Thyroid gland (tissue), 4 donors: ENCODE measurements around the gene DNM1L. TPM values are rescaled to one million over a fixed set of nuclear protein-coding genes. Genes with fewer than 3 reads are reported as not detected.

Source experiments
- DNase-seq, 2 donors: peaks; one replicate each; pipeline ENCODE4 v3.0.0-alpha.2; 2019
- H3K27ac ChIP-seq, 3 donors: fragments of 200-600 bp; sonication (generic); 1 replicate in 2 of 3; 2 replicates in 1 of 3; pipeline ENCODE4 v1.5.1; 2016 to 2019; ENCODE audit warnings: mild to moderate bottlenecking in 1 of 3, moderate library complexity in 1 of 3
- H3K27me3 ChIP-seq: fragments of 200-600 bp; sonication (generic); one replicate; pipeline ENCODE4 v1.5.1; 2019
- H3K36me3 ChIP-seq, 2 donors: fragments of 200-600 bp; sonication (generic); one replicate each; pipeline ENCODE4 v1.5.1; 2016 to 2019
- H3K4me1 ChIP-seq, 2 donors: fragments of 200-600 bp; sonication (generic); one replicate each; pipeline ENCODE4 v1.5.1; 2017 to 2019
- H3K4me3 ChIP-seq, 3 donors: fragments of 200-600 bp; sonication (generic); replicated peaks in 1 of 3; 1 replicate in 2 of 3; 2 replicates in 1 of 3; pipeline ENCODE4 v1.5.1; 2016; ENCODE audit warnings: mild to moderate bottlenecking in 1 of 3
- H3K9me3 ChIP-seq: fragments of 200-600 bp; sonication (generic); one replicate; pipeline ENCODE4 v1.5.1; 2017
- POLR2A ChIP-seq, 2 donors: fragments of 450-650 bp; IDR thresholded peaks; one replicate each; pipeline ENCODE4 v1.6.1; 2017; ENCODE audit warnings: antibody characterized with exemption in 2 of 2, mild to moderate bottlenecking in 2 of 2, moderate library complexity in 1 of 2
- WGBS, 2 donors: methylation state at CpG; one replicate each; pipeline ENCODE4 v1.1.5; 2017; 5-methylcytosine and 5-hydroxymethylcytosine counted together
- intact Hi-C: fragments of 100-400 bp; cut with DNase I; formaldehyde crosslinking; loops from one replicate; pipeline ENCODE4 v1.15.1; 2023
- total RNA-seq, 4 donors: library from RNA; depleted of rRNA; stranded (reverse); fragments of >200 nt; gene quantifications; one replicate each; pipeline ENCODE4 v1.2.3, GENCODE V29; 2016
- TF ChIP-seq, protein P1 (sequence below), 6 experiments: fragments of 200-600 bp in 3 of 6; fragments of 450-650 bp in 3 of 6; sonication (generic) in 3 of 6; IDR thresholded peaks; one replicate each; pipeline ENCODE4 v1.5.1; 2016 to 2019; ENCODE audit warnings: antibody characterized with exemption in 6 of 6, mild to moderate bottlenecking in 2 of 6, inconsistent platforms in 1 of 6, moderate library complexity in 1 of 6

Gene DNM1L
- total RNA-seq, 4 donors from 2014 or later = 49.7 to 93.7 (median 56.8) TPM

DNA sequence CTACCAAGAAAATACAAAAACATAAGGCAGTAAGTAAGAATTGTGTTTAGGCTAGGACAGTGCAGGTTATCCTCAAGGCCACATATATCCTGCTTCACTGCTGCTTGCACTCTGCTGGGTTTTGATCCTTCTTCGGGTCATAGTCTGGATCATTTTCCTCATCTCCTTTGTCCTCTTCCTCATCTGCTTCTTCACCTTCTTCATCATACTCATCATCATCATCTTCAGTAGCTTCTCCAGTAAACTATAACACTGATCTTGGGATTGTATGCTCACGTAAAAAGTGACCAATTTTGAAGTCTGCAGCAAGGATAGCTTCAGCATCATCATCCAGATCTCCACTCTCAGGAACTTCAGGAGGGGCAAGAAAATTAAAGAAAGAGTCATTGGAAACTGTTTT lies 47.2 kb downstream of the DNM1L start:
- H3K27me3 ChIP-seq = no peaks in the 10 kb centered on the region
- no peak overlapping the region for H3K4me3 ChIP-seq
- TF ChIP-seq, protein P1, sequence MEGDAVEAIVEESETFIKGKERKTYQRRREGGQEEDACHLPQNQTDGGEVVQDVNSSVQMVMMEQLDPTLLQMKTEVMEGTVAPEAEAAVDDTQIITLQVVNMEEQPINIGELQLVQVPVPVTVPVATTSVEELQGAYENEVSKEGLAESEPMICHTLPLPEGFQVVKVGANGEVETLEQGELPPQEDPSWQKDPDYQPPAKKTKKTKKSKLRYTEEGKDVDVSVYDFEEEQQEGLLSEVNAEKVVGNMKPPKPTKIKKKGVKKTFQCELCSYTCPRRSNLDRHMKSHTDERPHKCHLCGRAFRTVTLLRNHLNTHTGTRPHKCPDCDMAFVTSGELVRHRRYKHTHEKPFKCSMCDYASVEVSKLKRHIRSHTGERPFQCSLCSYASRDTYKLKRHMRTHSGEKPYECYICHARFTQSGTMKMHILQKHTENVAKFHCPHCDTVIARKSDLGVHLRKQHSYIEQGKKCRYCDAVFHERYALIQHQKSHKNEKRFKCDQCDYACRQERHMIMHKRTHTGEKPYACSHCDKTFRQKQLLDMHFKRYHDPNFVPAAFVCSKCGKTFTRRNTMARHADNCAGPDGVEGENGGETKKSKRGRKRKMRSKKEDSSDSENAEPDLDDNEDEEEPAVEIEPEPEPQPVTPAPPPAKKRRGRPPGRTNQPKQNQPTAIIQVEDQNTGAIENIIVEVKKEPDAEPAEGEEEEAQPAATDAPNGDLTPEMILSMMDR (IDR thresholded peaks at IDR 0.05) = no peak
- TF ChIP-seq POLR2A (IDR thresholded peaks at IDR 0.05) = no peak
- 99 to 100% methylated on average over 2 of the region's 2 CpGs for WGBS, 2 donors
- no peaks in the 10 kb centered on the region for H3K9me3 ChIP-seq
- no peaks in the 10 kb centered on the region for H3K4me1 ChIP-seq
- no peak for DNase-seq
- H3K36me3 ChIP-seq = peaks cover 0 to 10% of the 10 kb centered on the region in 2 donors
- H3K27ac ChIP-seq = no peak overlapping the region
- intact Hi-C loops = no loop called here

DNA sequence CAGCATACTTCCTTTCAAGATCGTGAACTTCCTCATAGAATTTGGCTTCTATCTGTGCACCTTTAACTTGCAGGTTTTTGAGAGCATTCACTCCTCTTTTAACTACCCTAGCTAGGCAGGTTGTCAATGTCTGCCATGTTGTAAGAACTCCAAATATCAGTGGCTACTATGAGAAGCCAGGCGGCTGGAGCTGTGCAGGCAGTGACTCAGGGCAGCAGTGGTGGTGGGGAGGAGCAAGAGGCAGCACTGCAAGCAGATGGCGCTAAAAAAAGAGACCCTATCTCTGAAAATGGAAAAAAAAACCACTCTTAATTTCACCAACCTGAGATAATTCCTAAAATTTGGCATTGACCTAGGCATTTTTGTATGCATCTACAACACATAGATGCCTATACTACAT lies 48.1 kb downstream of the DNM1L start:
- no peak overlapping the region for H3K4me3 ChIP-seq
- no peak overlapping the region for H3K27ac ChIP-seq
- H3K27me3 ChIP-seq = no peaks in the 10 kb centered on the region
- no peak for DNase-seq
- TF ChIP-seq, protein P1 (IDR thresholded peaks at IDR 0.05) = no peak
- no peak for TF ChIP-seq POLR2A (IDR thresholded peaks at IDR 0.05)
- peaks cover 0 to 6% of the 10 kb centered on the region in 2 donors for H3K36me3 ChIP-seq
- H3K4me1 ChIP-seq = peaks cover 0 to 2% of the 10 kb centered on the region in 2 donors
- H3K9me3 ChIP-seq = no peaks in the 10 kb centered on the region
- WGBS, 2 donors = 93% methylated on average over 3 of the region's 3 CpGs
- intact Hi-C loops = no loop called here

DNA sequence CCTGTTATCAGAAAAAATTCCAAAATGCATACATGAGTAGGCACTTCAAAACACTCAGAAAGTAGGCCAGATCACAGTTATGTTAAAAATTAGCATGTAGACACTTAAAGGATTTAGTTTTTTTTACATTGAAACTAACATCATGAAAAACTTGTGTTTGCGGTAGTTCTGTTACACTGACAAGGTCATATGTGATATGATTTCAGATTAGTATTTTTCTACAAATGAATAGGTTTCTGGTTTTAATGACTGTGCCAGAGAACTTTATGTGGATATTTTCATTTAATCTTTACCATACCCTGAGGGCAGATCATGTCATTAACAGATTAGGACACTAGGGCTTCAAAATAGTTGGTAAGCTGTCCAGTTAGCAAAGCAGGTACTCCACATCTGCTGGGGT lies 55.9 kb downstream of the DNM1L start:
- TF ChIP-seq POLR2A (IDR thresholded peaks at IDR 0.05) = no peak
- TF ChIP-seq, protein P1 (IDR thresholded peaks at IDR 0.05) = no peak
- no peaks in the 10 kb centered on the region for H3K27me3 ChIP-seq
- DNase-seq = no peak
- no peak overlapping the region for H3K4me3 ChIP-seq
- H3K9me3 ChIP-seq = no peaks in the 10 kb centered on the region
- 98 to 100% methylated on average over 1 of the region's 1 CpG for WGBS, 2 donors
- no peak overlapping the region for H3K27ac ChIP-seq
- intact Hi-C loops = no loop called here
- H3K36me3 ChIP-seq = peaks cover 5 to 8% of the 10 kb centered on the region in 2 donors
- H3K4me1 ChIP-seq = peaks cover 0 to 10% of the 10 kb centered on the region in 2 donors

DNA sequence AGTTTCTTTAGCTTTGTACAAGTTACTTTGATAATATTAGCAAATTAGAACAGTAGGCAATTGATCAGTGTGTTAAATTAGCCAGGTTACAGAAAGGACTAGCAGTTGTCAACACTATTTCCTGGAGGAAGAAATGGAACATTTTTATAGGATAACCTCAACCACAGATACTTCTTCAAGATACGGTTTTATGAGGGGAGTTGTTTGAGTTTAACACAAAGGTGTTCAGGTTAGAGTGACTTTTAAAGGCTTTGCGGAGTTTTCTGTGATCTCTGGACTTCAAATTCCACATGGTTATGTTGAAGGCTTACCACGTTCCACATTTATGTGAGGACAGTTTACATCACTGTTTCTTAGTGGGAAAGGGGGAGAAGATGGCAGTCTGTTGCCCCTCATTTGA lies 57.3 kb downstream of the DNM1L start:
- WGBS, 2 donors = 90 to 91% methylated on average over 3 of the region's 3 CpGs
- Histone ChIP-seq H3K27me3 (no peaks in the 10 kb centered on the region), H3K9me3 (no peaks in the 10 kb centered on the region), H3K4me3 (no peak overlapping the region), H3K36me3 (peaks cover 9 to 11% of the 10 kb centered on the region in 2 donors), H3K4me1 (peaks cover 0 to 10% of the 10 kb centered on the region in 2 donors), H3K27ac (no peak overlapping the region)
- TF ChIP-seq POLR2A (IDR thresholded peaks at IDR 0.05) = no peak
- TF ChIP-seq, protein P1 (IDR thresholded peaks at IDR 0.05) = no peak
- intact Hi-C loops = no loop called here
- DNase-seq = no peak

GRCh38 chr12:32737715-32738114 lies 58.6 kb downstream of the DNM1L start:
- Histone ChIP-seq H3K36me3 (peaks cover 9 to 13% of the 10 kb centered on the region in 2 donors), H3K27ac (no peak overlapping the region), H3K4me1 (peaks cover 0 to 3% of the 10 kb centered on the region in 2 donors), H3K4me3 (no peak overlapping the region), H3K9me3 (no peaks in the 10 kb centered on the region), H3K27me3 (no peaks in the 10 kb centered on the region)
- no peak for DNase-seq
- TF ChIP-seq POLR2A (IDR thresholded peaks at IDR 0.05) = no peak
- TF ChIP-seq, protein P1 (IDR thresholded peaks at IDR 0.05) = no peak
- intact Hi-C loops = no loop called here
- 89 to 93% methylated on average over 2 of the region's 2 CpGs for WGBS, 2 donors
